H9 (cell line): ENCODE results near the gene ZNF281. TPM values are rescaled to one million over a fixed set of nuclear protein-coding genes. Genes with fewer than 3 reads are reported as not detected.
A peak's percentile ranks its signal among the peaks of the same experiment; 100 is the strongest.

Experiments used
- DNase-seq: peaks from one replicate; pipeline ENCODE4 v3.0.0-alpha.2; 2017
- H2AFZ ChIP-seq: one replicate; pipeline ENCODE4 v1.6.1; 2013; ENCODE audit warnings: mild to moderate bottlenecking, low read length, control low read depth, moderate library complexity
- H2AK5ac ChIP-seq: 2 replicates; pipeline ENCODE4 v1.6.1; 2013; ENCODE audit warnings: low read length, control low read depth, mixed read lengths; ENCODE audit not compliant: insufficient read length
- H2BK120ac ChIP-seq: one replicate; pipeline ENCODE4 v1.6.1; 2013; ENCODE audit warnings: low read depth, mild to moderate bottlenecking, low read length, control low read depth, inconsistent platforms; ENCODE audit not compliant: poor library complexity, severe bottlenecking
- H2BK12ac ChIP-seq: 2 replicates; pipeline ENCODE4 v1.6.1; 2013; ENCODE audit warnings: low read length, control low read depth, mixed read lengths, low read depth; ENCODE audit not compliant: insufficient read length
- H2BK15ac ChIP-seq: 2 replicates; pipeline ENCODE4 v1.6.1; 2013; ENCODE audit warnings: low read depth, low read length, control low read depth
- H2BK20ac ChIP-seq: one replicate; pipeline ENCODE4 v1.6.1; 2013; ENCODE audit warnings: low read depth, mild to moderate bottlenecking, low read length, control low read depth, inconsistent platforms; ENCODE audit not compliant: poor library complexity, severe bottlenecking
- H2BK5ac ChIP-seq: 2 replicates; pipeline ENCODE4 v1.6.1; 2013; ENCODE audit warnings: low read length, control low read depth, mixed read lengths; ENCODE audit not compliant: insufficient read length
- H3K14ac ChIP-seq: 2 replicates; pipeline ENCODE4 v1.6.1; 2013; ENCODE audit warnings: low read length, control low read depth; ENCODE audit not compliant: insufficient read depth
- H3K18ac ChIP-seq: 2 replicates; pipeline ENCODE4 v1.6.1; 2013; ENCODE audit warnings: low read depth, mild to moderate bottlenecking, mixed read lengths, low read length, control low read depth; ENCODE audit not compliant: insufficient read length
- H3K23ac ChIP-seq: 2 replicates; pipeline ENCODE4 v1.6.1; 2013; ENCODE audit warnings: low read length, control low read depth, mixed read lengths, low read depth; ENCODE audit not compliant: insufficient read length
- H3K23me2 ChIP-seq: 2 replicates; pipeline ENCODE4 v1.6.1; 2013; ENCODE audit warnings: low read depth, mild to moderate bottlenecking, mixed read lengths, low read length, control low read depth; ENCODE audit not compliant: insufficient read length, poor library complexity, severe bottlenecking
- H3K27ac ChIP-seq: 2 replicates; pipeline ENCODE4 v1.5.1; 2013; ENCODE audit warnings: low read length, control low read depth, mixed read lengths, low read depth; ENCODE audit not compliant: insufficient read length
- H3K27me3 ChIP-seq: 2 replicates; pipeline ENCODE4 v1.6.1; 2013; ENCODE audit warnings: low read length, control low read depth, inconsistent platforms; ENCODE audit not compliant: insufficient read depth
- H3K4ac ChIP-seq: 2 replicates; pipeline ENCODE4 v1.6.1; 2013; ENCODE audit warnings: low read depth, mild to moderate bottlenecking, control low read depth, inconsistent platforms, low read length, moderate library complexity
- H3K4me1 ChIP-seq: 2 replicates; pipeline ENCODE4 v1.6.1; 2013; ENCODE audit warnings: low read length, control low read depth, inconsistent platforms; ENCODE audit not compliant: insufficient read depth
- H3K4me2 ChIP-seq: 2 replicates; pipeline ENCODE4 v1.6.1; 2013; ENCODE audit warnings: low read length, control low read depth, mixed read lengths; ENCODE audit not compliant: insufficient read length, insufficient read depth
- H3K56ac ChIP-seq: 2 replicates; pipeline ENCODE4 v1.6.1; 2013; ENCODE audit warnings: low read depth, mild to moderate bottlenecking, mixed read lengths, low read length, control low read depth; ENCODE audit not compliant: insufficient read length
- H3K79me1 ChIP-seq: 2 replicates; pipeline ENCODE4 v1.6.1; 2013; ENCODE audit warnings: low read depth, mild to moderate bottlenecking, moderate library complexity, low read length, control low read depth, inconsistent platforms; ENCODE audit not compliant: insufficient read depth, poor library complexity, severe bottlenecking
- H3K79me2 ChIP-seq: 2 replicates; pipeline ENCODE4 v1.6.1; 2013; ENCODE audit warnings: low read length, control low read depth, inconsistent platforms; ENCODE audit not compliant: insufficient read depth
- H3K9ac ChIP-seq: 2 replicates; pipeline ENCODE4 v1.6.1; 2013; ENCODE audit warnings: low read length, control low read depth, mixed read lengths; ENCODE audit not compliant: insufficient read length; ENCODE audit errors: extremely low read depth
- H3K9me3 ChIP-seq: one replicate; pipeline ENCODE4 v1.6.1; 2013; ENCODE audit warnings: low read depth, low read length, inconsistent platforms; ENCODE audit not compliant: control insufficient read depth
- H3T11ph ChIP-seq: one replicate; pipeline ENCODE4 v1.6.1; 2013; ENCODE audit warnings: mild to moderate bottlenecking, low read length, control low read depth, inconsistent platforms
- H4K20me1 ChIP-seq: one replicate; pipeline ENCODE4 v1.6.1; 2013; ENCODE audit not compliant: control insufficient read depth, insufficient read length, insufficient read depth
- H4K5ac ChIP-seq: 2 replicates; pipeline ENCODE4 v1.6.1; 2013; ENCODE audit warnings: low read depth, mild to moderate bottlenecking, mixed read lengths, low read length, control low read depth; ENCODE audit not compliant: insufficient read length
- H4K8ac ChIP-seq: replicated peaks from 2 replicates; pipeline ENCODE4 v1.6.1; 2013; ENCODE audit warnings: low read length, control low read depth, mixed read lengths, low read depth; ENCODE audit not compliant: insufficient read length
- H4K91ac ChIP-seq: 2 replicates; pipeline ENCODE4 v1.6.1; 2013; ENCODE audit warnings: low read depth, mild to moderate bottlenecking, moderate library complexity, mixed read lengths, low read length, control low read depth; ENCODE audit not compliant: insufficient read length
- H3K27ac Mint-ChIP-seq, 3 experiments: 2 replicates in 2 of 3; 3 replicates in 1 of 3; pipeline ENCODE4 v1.8.0; 2020 to 2021; ENCODE audit warnings: mixed read lengths in 3 of 3, mild to moderate bottlenecking in 1 of 3, moderate library complexity in 1 of 3
- H3K27me3 Mint-ChIP-seq: 2 replicates; pipeline ENCODE4 v1.8.0; 2021; ENCODE audit warnings: low read depth, mild to moderate bottlenecking, moderate library complexity, mixed read lengths
- H3K36me3 Mint-ChIP-seq, 3 experiments: 2 replicates in 2 of 3; 3 replicates in 1 of 3; pipeline ENCODE4 v1.8.0; 2020 to 2021; ENCODE audit warnings: low read depth in 3 of 3, mixed read lengths in 3 of 3; ENCODE audit not compliant: insufficient read depth in 1 of 3
- H3K4me1 Mint-ChIP-seq, 2 experiments: 2 replicates each; pipeline ENCODE4 v1.8.0; 2020; ENCODE audit warnings: mixed read lengths in 2 of 2
- H3K4me3 Mint-ChIP-seq, 2 experiments: 2 replicates in 1 of 2; 3 replicates in 1 of 2; pipeline ENCODE4 v1.8.0; 2020 to 2021; ENCODE audit warnings: mild to moderate bottlenecking in 2 of 2, mixed read lengths in 2 of 2, moderate library complexity in 1 of 2
- H3K9me3 Mint-ChIP-seq, 2 experiments: 2 replicates in 1 of 2; 3 replicates in 1 of 2; pipeline ENCODE4 v1.8.0; 2020; ENCODE audit warnings: mild to moderate bottlenecking in 2 of 2, mixed read lengths in 2 of 2, moderate library complexity in 1 of 2
- WGBS: extraction: QIAGEN DNeasy Blood & Tissue Kit; methylation state at CpG from one replicate; pipeline ENCODE4 v1.1.7; 2013; ENCODE audit warnings: missing lambda C conversion rate, low lambda C conversion rate, mixed read lengths; ENCODE audit not compliant: insufficient read length; ENCODE audit errors: extremely low coverage; 5-methylcytosine and 5-hydroxymethylcytosine counted together
- total RNA-seq: library from RNA; stranded (reverse); gene quantifications from 2 replicates; pipeline ENCODE4 v1.2.1, GENCODE V29; 2021
- TF ChIP-seq, protein P1 (sequence below): fragments of 200-600 bp; sonication (generic); conservative IDR thresholded peaks from 3 replicates; pipeline ENCODE4 v1.8.0; 2021; ENCODE audit warnings: antibody characterized with exemption, mild to moderate bottlenecking

The ZNF281 gene
- total RNA-seq, 1 experiment from 2014 or later, result 75.2 TPM

- Mint-ChIP-seq H3K4me3 (peak overlapping the region; percentile 91 to 96), H3K4me1 (peaks cover 53 to 65% of the 10 kb centered on the region in 2 experiments), H3K36me3 (peaks cover 40 to 51% (median 49%) of the 10 kb centered on the region in 3 experiments), H3K9me3 (peaks cover 0 to 3% of the 10 kb centered on the region in 2 experiments; a peak in 3 of 5 replicates), H3K27me3 (no peaks in the 10 kb centered on the region), H3K27ac (peak overlapping the region; percentile 56 to 100 (median 94); a peak in 6 of 7 replicates)
- Histone ChIP-seq H3K9ac (peak overlapping the region; percentile 95), H4K91ac (no peak overlapping the region), H3K56ac (no peak overlapping the region), H3K4ac (peak overlapping the region; percentile 75; the same call in 1 of the 2 replicates), H4K8ac (no peak overlapping the region), H2BK12ac (no peak overlapping the region), H4K5ac (no peak overlapping the region), H3K18ac (peak overlapping the region; percentile 95), H3K14ac (peak overlapping the region; percentile 93), H3K79me1 (peaks cover 6% of the 10 kb centered on the region), H3K23ac (no peak overlapping the region), H4K20me1 (no peaks in the 10 kb centered on the region), H3K27me3 (no peaks in the 10 kb centered on the region), H2AFZ (no peak overlapping the region), H2BK5ac (peak overlapping the region; percentile 81), H3K9me3 (no peaks in the 10 kb centered on the region), H3K23me2 (peaks cover 29% of the 10 kb centered on the region), H2BK20ac (no peak overlapping the region), H2BK120ac (no peak overlapping the region), H3K4me1 (peaks cover 15% of the 10 kb centered on the region; the same call in 1 of the 2 replicates), H3K4me2 (peak overlapping the region; percentile 81), H3K27ac (no peak overlapping the region), H2BK15ac (peak overlapping the region; percentile 68; the same call in 1 of the 2 replicates), H2AK5ac (no peak overlapping the region), H3K79me2 (peaks cover 33% of the 10 kb centered on the region), H3T11ph (no peak overlapping the region)
- no CpG with 5 or more reads among the region's 41 CpGs for WGBS
- DNase-seq, result peak; percentile 46
- TF ChIP-seq, protein P1, sequence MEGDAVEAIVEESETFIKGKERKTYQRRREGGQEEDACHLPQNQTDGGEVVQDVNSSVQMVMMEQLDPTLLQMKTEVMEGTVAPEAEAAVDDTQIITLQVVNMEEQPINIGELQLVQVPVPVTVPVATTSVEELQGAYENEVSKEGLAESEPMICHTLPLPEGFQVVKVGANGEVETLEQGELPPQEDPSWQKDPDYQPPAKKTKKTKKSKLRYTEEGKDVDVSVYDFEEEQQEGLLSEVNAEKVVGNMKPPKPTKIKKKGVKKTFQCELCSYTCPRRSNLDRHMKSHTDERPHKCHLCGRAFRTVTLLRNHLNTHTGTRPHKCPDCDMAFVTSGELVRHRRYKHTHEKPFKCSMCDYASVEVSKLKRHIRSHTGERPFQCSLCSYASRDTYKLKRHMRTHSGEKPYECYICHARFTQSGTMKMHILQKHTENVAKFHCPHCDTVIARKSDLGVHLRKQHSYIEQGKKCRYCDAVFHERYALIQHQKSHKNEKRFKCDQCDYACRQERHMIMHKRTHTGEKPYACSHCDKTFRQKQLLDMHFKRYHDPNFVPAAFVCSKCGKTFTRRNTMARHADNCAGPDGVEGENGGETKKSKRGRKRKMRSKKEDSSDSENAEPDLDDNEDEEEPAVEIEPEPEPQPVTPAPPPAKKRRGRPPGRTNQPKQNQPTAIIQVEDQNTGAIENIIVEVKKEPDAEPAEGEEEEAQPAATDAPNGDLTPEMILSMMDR, result no peak
Measured at GRCh38 chr1:200409203-200409760, 554 bp downstream of the ZNF281 start.
